Stimulated activated naive CD4-positive, alpha-beta T cell treated with Interleukin-2 at 50 U/mL for 16 hours (primary cell): Measurements from ENCODE around the gene KRTAP19-6.
"Not testable (repeated sequence)": the region's sequence is repeated elsewhere in the genome, so short reads cannot be mapped to it uniquely, and the experiment has no call there.

Source experiments
- DNase-seq: peaks from one replicate; lab custom pipeline; 2025; lab: John Stamatoyannopoulos, UW

The KRTAP19-6 gene

DNA sequence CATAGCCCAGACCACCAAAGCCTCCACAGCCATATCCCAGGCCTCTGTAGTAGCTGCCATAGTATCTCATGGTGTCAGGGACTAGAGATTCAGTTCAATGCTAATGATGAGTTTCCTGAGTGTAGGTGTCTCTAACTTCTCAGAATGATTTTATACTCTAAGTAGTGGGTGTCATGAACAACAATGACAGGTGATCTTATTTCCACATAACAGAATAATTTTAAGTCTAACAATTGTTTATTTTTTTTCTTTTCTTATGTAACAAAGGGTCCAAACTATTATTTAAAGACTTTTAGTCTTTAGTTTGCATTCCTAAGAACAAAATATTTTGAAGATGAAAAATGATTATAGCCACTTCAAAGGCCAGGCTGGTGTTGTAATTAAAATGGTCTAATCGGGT lies at the start of gene KRTAP19-6:
Gene KRTAP19-6, minus strand, starts transcription at position 101 of the 400 bp plus-strand sequence. Its CDS starts 31 bp downstream, at position 70.
- DNase-seq = no peak

DNA sequence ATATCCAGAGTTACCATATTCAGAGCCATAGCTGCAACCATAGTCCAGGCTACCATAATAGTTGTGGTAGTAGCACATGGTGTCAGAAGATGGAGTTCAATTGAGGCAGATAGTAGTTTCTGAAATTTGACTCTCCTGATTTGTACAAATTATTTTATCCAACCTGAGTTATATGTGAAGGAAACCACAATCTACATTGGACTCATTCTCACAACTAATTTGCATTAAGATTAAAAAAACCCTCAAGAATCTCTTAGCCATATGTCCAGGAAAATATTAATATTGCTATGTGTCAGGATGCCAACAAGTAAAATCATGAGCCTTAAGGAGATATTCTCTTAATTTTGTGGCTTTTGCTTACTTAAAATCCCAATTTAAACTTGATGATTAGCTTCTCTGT lies 48.6 kb upstream of the KRTAP19-6 start, which contains the start of gene KRTAP22-2:
Gene KRTAP22-2, minus strand, starts transcription at position 101 of the 400 bp plus-strand sequence.
- no peak for DNase-seq

DNA sequence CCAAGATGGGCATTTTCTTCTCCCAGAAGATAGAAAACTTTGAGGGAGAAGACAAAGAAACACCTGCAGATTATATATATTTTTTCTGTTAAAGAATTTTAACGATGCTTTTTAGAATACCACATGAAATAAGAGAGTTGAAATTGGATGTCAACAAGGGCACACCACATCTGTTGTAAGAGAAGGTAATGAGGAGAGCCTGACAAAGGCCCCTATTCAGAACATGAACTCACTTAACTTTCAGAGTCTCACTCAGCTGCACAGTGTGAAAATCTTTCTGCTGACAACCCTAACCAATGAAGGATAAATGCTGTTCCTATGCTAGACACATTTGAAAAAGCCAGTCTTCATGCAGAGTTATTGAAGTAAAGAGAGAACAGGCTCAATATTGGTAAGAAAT lies 41.2 kb upstream of the KRTAP19-6 start:
- no peak for DNase-seq

DNA sequence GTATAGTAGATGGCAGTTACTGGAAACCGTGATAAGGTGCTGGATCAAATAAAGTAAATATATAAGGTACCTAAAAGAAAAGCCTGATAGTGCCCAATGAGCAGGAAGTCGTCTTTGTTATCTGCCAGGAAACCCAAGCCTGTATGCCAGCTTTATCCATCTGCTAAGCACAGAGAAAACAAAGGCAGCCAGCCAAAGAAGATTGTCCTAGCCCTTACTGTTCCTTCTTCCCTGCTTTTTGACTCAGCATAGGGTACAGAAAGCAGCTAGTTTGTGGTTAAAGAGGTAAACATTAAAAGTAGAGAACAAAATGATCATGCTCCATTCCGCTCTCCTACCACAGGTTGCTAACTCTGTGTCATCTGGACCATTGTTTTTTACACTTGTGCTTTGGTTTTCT lies 38.5 kb upstream of the KRTAP19-6 start:
- DNase-seq = no peak

DNA sequence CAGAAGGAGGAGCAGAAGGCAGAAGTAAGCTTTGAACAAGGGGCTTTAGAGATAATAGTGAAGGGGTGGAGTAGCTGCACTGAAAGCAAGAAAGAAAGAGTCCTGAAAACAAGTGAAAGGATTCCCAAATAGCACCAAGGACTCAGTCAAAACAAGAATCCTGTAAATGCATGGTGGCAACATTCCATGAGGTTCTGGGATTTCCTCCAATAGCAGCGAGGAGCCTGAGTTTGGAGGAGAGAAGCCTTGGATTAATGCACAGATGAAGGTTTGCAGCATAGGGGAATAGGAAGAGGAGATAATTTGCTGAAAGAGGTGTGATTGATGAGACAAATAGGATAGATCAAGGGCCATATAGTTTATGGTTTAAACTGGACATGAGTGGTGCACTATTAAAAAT lies 37.7 kb upstream of the KRTAP19-6 start:
- DNase-seq = no peak

- no peak for DNase-seq
These were observed 36.1 kb upstream of the KRTAP19-6 start for GRCh38 chr21:30577766-30578165.

DNA sequence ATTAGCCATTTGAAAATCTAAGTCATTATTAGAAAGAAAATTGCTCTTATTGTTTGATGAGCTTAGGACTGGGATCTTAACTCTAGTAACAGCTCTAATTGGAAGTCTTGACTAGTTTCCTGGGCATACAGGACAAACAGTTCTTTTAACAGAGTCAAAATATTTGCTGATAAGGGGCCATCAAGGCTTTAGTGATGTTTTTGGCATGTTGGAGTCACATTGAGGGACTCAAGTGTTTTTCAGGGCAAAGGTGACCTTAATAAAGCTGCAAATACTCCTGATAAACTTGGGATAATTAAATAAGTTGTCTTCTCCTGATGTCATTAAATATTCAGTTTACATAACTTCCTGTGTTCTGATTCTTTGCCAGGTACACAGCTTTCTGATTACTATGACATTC lies 26.0 kb upstream of the KRTAP19-6 start:
- no peak for DNase-seq

- DNase-seq = no peak
These were observed 22.0 kb upstream of the KRTAP19-6 start for GRCh38 chr21:30563630-30564029.

DNA sequence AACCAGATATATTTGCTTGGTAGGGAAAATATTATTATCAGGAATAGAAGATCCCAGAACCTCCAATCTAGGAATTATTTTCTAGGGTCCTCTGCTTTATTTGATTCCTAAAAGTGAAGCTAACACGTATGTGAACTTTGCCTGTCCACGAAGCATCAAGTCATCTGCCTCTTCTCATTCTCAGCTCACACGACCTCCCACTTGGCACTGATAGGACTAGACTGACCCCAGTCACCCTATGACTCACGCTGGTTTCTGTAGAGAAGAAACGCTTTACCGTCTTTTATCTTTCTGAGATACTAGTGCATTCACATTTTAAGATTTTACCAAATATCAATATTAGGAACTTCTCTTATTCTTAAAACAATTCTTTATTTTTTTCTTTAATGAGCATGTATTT lies 21.4 kb upstream of the KRTAP19-6 start:
- no peak for DNase-seq

- no peak for DNase-seq
These were observed 20.3 kb upstream of the KRTAP19-6 start for GRCh38 chr21:30561957-30562356.

- no peak for DNase-seq
These were observed 19.7 kb upstream of the KRTAP19-6 start, which contains the start of gene KRTAP19-7 for GRCh38 chr21:30561264-30561895. KRTAP19-7 (minus strand) TSS chr21:30561314; CDS start chr21:30561289, 25 bp downstream.

GRCh38 chr21:30555095-30555494 lies 13.4 kb upstream of the KRTAP19-6 start:
- DNase-seq = no peak

GRCh38 chr21:30552782-30553181 lies 11.1 kb upstream of the KRTAP19-6 start:
- DNase-seq = no peak

- no peak for DNase-seq
These were observed 22.8 kb downstream of the KRTAP19-6 start for GRCh38 chr21:30518876-30519275.

DNA sequence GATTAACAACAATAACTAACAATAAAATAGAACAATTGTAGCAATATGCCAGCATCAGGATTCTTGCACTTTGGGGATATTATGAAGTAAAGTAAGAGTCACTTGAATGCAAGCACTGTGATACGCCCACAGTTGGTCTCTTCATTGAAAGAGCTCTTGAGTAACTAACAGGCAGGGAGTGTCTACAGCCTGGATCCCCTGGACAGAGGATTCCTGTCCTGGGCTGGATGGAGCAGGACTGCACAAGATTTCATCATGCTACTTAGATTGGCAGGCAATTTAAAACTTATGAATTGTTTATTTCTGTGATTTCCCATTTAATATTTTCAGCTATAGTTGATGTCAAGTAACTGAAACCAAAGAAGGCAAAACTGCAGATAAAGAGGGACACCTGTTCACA lies 26.0 kb downstream of the KRTAP19-6 start:
- no peak for DNase-seq

DNA sequence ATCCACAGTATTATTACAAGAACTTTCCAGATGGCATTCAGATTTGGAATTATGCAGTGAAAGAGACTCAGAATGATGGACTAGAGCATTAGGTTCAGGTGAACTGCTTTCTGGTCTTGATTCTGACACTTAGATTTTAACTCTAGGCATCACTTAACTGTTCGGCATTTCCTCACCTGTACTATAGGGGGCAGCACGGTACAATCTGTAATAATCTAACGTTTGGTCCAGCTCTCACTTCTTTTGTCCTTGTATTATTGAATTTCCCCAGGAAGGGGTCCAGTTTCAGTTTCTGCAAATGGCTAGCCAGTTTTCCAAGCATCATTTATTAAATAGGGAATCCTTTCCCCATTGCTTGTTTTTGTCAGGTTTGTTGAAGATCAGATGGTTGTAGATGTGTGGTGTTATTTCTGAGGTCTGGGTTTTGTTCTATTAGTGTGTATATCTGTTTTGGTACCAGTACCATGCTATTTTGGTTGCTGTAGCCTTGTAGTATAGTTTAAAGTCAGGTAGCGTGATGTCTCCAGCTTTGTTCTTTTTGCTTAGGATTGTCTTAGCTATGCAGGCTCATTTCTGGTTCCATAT lies 36.0 kb downstream of the KRTAP19-6 start:
- DNase-seq = not testable (repeated sequence)

- DNase-seq = no peak
These were observed 39.6 kb downstream of the KRTAP19-6 start, which contains the start of gene KRTAP19-5 for GRCh38 chr21:30502041-30502440. KRTAP19-5 (minus strand) TSS chr21:30502141; CDS start chr21:30502090, 51 bp downstream.

DNA sequence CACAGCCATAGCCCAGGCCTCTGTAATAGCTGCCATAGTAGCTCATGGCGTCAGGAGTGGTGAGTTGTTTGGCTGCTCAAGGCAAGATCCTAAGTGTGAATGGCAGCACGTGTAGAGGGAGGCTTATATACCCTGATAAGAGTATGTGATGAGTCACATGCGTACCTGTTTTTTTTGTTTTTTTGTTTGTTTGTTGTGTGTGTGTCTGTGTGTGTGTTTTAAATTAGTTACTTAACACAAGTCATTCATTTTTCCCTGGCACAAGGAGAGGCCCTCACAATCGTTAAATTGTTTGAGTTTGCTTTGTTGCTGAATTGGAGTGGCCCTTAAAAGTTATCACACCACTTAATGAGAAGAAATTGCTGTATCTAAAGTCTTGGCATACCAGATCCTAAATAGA lies 44.6 kb downstream of the KRTAP19-6 start, which contains the start of gene KRTAP19-4:
Gene KRTAP19-4, minus strand, starts transcription at position 101 of the 400 bp plus-strand sequence. Its CDS starts 55 bp downstream, at position 46.
- no peak for DNase-seq

DNA sequence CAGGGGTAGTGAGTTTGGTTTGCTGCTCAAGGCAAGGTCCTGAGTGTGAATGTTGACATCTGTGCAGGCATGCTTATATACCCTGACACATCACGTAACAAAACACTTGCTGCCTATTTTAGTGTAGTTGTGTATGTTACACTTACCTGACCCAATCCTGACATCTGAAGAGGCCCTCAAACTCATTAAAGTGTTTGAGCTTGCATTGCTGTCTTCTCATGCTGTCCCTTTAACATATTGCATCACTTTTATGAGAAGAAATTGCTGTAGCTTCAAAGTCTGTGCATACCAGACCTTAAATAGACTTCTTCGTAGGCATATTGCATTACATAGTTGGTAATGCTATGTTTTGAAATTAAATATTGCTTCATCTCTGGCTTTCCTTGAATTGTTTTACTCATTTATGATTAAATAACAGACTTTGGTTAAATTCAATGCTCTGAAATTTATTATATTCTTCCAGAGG lies 49.7 kb downstream of the KRTAP19-6 start, which contains the start of gene KRTAP19-3:
Gene KRTAP19-3, minus strand, starts transcription at position 51 of the 466 bp plus-strand sequence. CDS start 56 bp downstream, outside the sequence.
- no peak for DNase-seq
